ENCODE measurements around the gene GSS.

GSS gene

DNA sequence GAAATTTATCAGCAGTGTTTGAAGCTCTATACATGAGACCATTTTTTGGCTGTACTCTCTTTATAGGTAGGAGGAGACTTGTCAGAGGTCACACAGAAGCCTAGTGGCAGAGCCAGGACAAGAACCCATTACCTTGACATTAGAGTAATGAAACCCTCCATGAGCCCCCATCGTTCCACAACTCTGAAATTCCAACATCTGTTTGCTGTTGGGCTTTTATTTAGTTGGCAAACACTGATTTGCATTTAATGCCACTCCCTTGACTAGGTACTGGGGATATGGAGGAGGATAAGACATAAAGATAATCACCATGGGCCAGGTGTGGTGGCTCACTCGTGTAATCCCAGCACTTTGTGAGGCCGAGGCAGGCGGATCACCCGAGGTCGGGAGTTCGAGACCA is 1.6 kb downstream of the GSS start:
- no peak for TF ChIP-seq ZNF274 (IDR thresholded peaks at IDR 0.05; ENCODE audit: low read depth, low read length)
- no peak overlapping the region for H3K4me3 ChIP-seq (ENCODE audit: low read length)

- no peak overlapping the region for H3K4me3 ChIP-seq (ENCODE audit: low read length)
Measured at GRCh38 chr20:34952671-34953070, 2.9 kb downstream of the GSS start.

GRCh38 chr20:34951652-34952051 is 4.0 kb downstream of the GSS start:
- H3K4me3 ChIP-seq (ENCODE audit: low read length), result no peak overlapping the region
- no peak for TF ChIP-seq ZNF274 (IDR thresholded peaks at IDR 0.05; ENCODE audit: low read depth, low read length)

More at GRCh38 chr20:34952671-34953070, 2.9 kb downstream of the GSS start:
- TF ChIP-seq ZNF274 (IDR thresholded peaks at IDR 0.05; ENCODE audit: low read depth, low read length), result no peak

DNA sequence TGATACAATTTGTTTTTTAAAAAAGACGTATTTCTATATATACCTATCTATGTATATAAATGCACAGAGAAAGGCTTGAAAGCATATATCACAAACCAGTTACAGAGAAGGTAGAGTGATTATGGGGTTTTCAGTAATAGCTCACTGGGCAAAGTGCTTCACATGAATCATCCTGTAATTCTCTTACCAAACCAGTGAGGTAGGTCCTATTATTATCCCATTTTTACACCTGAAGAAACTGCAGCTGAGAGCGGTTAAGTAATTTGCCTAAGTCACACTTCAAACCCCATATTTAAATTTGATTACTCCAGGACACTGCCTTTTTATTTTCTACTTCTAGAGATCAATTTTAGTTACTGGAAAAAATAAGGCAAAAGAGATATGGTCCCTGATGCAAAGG is 4.4 kb downstream of the GSS start:
- no peak overlapping the region for H3K4me3 ChIP-seq (ENCODE audit: low read length)
- TF ChIP-seq ZNF274 (IDR thresholded peaks at IDR 0.05; ENCODE audit: low read depth, low read length), result no peak

DNA sequence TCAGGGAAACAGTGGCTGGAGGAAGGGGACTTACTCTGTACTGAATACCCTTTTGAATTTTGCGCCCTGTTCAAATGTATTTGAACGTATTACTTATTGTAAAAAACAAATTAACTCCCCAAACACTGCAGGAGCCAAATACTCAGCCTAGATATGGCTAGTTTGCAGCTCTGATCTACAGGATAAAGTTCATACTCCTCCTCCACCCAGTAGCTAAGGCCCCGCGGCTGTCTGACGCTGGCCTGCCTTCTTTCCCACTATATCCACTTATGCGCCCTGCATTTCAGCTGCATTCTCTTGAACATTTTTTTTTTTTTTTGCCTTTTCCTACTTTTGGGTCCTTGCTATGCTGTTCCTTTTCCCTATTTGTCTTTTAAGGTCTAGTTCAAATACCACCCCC is 6.5 kb downstream of the GSS start:
- no peak for TF ChIP-seq ZNF274 (IDR thresholded peaks at IDR 0.05; ENCODE audit: low read depth, low read length)

GRCh38 chr20:34948030-34948429 is 7.6 kb downstream of the GSS start:
- TF ChIP-seq ZNF274 (IDR thresholded peaks at IDR 0.05; ENCODE audit: low read depth, low read length), result no peak
- no peak overlapping the region for H3K4me3 ChIP-seq (ENCODE audit: low read length)

More for the DNA sequence above, 6.5 kb downstream of the GSS start:
- H3K4me3 ChIP-seq (ENCODE audit: low read length), result no peak overlapping the region

DNA sequence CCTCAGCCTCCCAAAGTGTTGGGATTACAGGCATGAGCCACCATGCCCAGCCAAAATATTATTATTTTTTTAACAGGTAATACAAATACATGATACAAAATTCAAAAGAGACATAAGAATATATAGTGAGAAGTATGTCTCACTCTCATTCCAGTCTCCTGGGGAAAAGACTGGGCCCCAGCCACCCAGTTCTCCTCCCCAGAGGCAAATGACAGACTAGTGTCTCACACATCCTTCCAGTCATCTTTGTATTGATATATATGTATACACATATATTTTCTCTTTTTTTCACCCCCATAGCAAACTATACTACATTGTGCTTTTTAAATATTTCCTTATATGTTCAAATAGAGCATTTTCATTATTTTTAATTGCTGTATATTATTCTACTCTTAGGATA is 8.3 kb downstream of the GSS start:
- TF ChIP-seq ZNF274 (IDR thresholded peaks at IDR 0.05; ENCODE audit: low read depth, low read length), result no peak
- H3K4me3 ChIP-seq (ENCODE audit: low read length), result no peak overlapping the region

DNA sequence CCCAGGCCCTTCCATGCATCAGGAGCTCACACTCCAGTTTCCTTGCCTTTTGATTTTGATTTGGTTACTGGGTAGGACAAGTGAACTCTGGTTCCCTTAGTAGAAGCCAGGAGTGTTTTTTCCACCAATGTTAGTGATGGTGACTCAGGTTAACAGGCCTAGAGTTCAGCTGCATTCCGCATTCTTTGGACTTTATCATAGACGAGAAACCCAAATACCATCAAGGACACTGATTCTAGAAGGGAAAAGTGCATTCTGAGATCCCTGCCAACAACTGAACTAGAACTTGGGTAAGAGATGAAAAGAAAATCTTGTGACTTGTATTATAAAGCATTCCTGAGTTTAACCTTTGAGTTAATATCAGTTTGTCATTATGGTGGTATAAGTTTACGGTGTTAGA is 8.9 kb downstream of the GSS start:
- no peak for TF ChIP-seq ZNF274 (IDR thresholded peaks at IDR 0.05; ENCODE audit: low read depth, low read length)

DNA sequence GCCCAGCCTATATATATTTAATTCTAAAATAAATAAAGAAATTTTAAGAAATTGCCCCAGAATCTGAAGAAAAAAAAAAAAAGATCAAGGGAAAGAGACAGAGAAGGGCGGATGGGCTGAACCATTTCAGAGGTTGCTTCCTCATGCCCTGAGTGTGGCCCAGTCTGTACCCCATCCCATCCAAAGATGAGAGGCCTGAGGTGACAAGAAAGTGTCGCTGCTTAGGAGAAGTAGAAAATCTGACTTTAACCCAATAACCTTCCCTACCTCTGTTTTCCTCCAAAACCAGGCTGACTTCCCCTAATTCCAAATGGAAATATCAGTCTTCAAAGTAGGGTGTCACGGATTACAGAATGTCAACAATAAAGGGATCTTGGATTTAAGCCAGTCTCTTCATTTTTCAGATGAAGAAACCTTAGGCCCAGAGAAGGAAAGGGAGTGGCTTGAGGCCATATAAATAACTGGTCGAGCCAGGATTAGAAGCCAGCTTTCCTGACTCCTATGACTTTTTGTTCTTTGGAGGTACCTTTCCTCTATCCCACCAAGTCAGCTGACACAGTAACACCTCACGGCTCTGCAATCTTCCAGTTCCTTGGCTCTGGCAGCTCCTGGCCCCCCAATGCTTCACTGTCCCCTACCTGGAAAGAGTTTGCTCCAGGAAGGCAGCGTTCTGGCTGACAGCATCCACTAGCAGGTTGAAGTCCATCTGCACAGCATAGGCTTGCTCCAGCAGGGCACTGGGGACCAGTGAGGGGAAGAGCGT is 10.1 kb downstream of the GSS start:
- TF ChIP-seq ZNF274 (IDR thresholded peaks at IDR 0.05; ENCODE audit: low read depth, low read length), result no peak
- H3K4me3 ChIP-seq (ENCODE audit: low read length), result no peak overlapping the region

More for the DNA sequence above, 8.9 kb downstream of the GSS start:
- H3K4me3 ChIP-seq (ENCODE audit: low read length), result no peak overlapping the region

- TF ChIP-seq ZNF274 (IDR thresholded peaks at IDR 0.05; ENCODE audit: low read depth, low read length), result no peak
- H3K4me3 ChIP-seq (ENCODE audit: low read length), result no peak overlapping the region
Measured at GRCh38 chr20:34943808-34944567, 11.6 kb downstream of the GSS start.

- no peak for TF ChIP-seq ZNF274 (IDR thresholded peaks at IDR 0.05; ENCODE audit: low read depth, low read length)
Measured at GRCh38 chr20:34942301-34942700, 13.3 kb downstream of the GSS start.

GRCh38 chr20:34941226-34941625 is 14.4 kb downstream of the GSS start:
- H3K4me3 ChIP-seq (ENCODE audit: low read length), result no peak overlapping the region
- no peak for TF ChIP-seq ZNF274 (IDR thresholded peaks at IDR 0.05; ENCODE audit: low read depth, low read length)

More at GRCh38 chr20:34942301-34942700, 13.3 kb downstream of the GSS start:
- H3K4me3 ChIP-seq (ENCODE audit: low read length), result no peak overlapping the region

DNA sequence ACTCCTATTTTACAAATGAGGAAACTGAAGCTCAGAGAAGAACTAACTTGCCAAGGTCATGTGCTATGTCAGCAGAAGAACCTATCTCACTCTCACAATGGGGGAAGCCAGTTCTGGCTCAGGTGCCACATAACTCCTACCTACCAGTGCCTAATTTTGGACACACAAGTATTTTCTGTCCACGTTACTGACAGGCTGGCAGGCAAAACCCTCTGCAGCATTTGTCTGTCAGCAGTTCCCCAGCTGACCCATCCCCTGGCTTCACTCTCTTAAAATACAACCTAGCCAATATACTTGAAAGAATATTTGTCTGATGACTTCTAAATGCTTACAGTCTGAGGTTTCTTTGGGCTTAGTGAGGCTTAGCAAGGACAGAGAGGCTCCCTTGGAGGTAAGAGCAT is 15.5 kb downstream of the GSS start:
- no peak overlapping the region for H3K4me3 ChIP-seq (ENCODE audit: low read length)
- no peak for TF ChIP-seq ZNF274 (IDR thresholded peaks at IDR 0.05; ENCODE audit: low read depth, low read length)

DNA sequence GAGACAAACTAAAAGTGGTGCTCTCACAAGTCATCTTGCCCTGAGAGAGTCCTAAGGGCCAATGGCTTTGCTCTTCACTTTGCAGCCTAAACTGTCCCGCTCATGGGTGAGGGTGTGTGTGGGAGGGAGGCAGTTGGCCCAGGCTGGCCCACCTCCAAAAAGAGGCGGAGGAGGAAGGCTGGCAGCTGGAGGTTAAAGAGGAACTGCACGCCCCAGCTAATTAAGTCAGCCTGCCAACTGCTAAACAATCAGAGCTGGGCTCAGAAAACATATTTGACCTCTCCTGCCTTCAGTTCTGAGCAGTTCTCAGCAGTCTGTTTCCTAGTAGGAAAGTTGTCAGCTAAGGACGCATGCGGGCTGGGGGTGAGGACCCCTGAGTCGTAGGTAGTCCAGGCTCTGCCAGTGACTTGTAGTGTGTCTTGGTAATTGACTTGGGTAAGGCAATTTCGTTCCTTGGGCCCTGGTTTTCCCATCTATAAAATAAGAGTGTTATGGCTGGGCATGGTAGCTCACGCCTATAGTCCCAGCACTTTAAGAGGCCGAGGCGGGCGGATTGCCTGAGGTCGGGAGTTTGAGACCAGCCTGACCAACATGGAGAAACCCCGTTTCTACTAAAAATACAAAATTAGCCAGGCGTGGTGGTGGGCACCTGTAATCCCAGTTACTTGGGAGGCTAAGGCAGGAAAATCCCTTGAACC is 17.0 kb downstream of the GSS start:
- TF ChIP-seq ZNF274 (IDR thresholded peaks at IDR 0.05; ENCODE audit: low read depth, low read length), result no peak
- no peak overlapping the region for H3K4me3 ChIP-seq (ENCODE audit: low read length)
